ENCODE data around the gene CTIF.

DNA sequence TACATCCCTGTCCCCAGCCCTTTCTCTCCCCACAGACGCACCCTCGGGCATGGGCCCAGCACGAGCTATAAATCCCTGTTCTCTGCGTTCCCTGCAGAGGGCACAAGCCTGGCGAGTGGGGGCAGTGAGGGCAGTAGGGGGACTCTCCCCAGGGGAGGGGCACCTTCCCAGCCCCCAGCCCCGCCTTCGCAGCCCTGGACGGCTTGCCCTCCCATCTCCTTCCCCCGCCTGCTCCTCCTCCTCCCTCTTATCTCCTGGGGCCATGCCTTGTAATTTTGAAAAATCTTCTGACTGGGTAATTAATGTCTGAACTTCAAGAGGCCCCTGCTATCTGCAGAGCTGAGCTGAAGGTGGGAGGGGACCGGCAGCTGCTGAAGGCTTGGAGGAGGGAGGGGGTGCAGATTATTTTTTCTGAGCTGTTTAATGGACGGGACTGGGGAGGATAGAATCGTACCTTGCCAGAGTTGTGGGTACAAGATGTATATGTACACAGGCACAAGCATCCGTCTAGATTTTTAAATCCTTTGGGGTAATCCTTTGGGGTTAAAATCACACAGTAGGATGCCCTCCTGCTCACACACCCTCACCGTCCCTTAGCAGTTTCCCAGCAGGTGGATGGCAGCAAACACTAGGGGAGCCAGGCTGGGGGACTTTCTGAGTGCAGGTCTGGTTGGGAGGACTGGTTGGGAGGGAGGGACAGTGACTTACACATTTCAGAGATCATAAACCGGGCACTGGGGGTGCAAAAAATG, 290.0 kb downstream of the CTIF start:
- TF ChIP-seq CEBPB (IDR thresholded peaks at IDR 0.05) (no peak), YY1 (IDR thresholded peaks at IDR 0.05; ENCODE audit: low read depth) (no peak)
- TF ChIP-seq, protein P1, sequence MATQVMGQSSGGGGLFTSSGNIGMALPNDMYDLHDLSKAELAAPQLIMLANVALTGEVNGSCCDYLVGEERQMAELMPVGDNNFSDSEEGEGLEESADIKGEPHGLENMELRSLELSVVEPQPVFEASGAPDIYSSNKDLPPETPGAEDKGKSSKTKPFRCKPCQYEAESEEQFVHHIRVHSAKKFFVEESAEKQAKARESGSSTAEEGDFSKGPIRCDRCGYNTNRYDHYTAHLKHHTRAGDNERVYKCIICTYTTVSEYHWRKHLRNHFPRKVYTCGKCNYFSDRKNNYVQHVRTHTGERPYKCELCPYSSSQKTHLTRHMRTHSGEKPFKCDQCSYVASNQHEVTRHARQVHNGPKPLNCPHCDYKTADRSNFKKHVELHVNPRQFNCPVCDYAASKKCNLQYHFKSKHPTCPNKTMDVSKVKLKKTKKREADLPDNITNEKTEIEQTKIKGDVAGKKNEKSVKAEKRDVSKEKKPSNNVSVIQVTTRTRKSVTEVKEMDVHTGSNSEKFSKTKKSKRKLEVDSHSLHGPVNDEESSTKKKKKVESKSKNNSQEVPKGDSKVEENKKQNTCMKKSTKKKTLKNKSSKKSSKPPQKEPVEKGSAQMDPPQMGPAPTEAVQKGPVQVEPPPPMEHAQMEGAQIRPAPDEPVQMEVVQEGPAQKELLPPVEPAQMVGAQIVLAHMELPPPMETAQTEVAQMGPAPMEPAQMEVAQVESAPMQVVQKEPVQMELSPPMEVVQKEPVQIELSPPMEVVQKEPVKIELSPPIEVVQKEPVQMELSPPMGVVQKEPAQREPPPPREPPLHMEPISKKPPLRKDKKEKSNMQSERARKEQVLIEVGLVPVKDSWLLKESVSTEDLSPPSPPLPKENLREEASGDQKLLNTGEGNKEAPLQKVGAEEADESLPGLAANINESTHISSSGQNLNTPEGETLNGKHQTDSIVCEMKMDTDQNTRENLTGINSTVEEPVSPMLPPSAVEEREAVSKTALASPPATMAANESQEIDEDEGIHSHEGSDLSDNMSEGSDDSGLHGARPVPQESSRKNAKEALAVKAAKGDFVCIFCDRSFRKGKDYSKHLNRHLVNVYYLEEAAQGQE (IDR thresholded peaks at IDR 0.05; ENCODE audit: low read depth): no peak
